IPS-15b (cell line): ENCODE results near the gene COL23A1.

Experiments
- H3K27me3 ChIP-seq: one replicate; pipeline ENCODE4 v1.6.1; 2013; ENCODE audit warnings: low read length; ENCODE audit not compliant: control insufficient read depth, insufficient read depth
- H3K36me3 ChIP-seq: one replicate; pipeline ENCODE4 v1.6.1; 2013; ENCODE audit warnings: low read length; ENCODE audit not compliant: control insufficient read depth, insufficient read depth
- H3K4me1 ChIP-seq: one replicate; pipeline ENCODE4 v1.6.1; 2013; ENCODE audit warnings: mild to moderate bottlenecking, low read length; ENCODE audit not compliant: control insufficient read depth, insufficient read depth
- H3K4me3 ChIP-seq: one replicate; pipeline ENCODE4 v1.5.1; 2013; ENCODE audit warnings: low read depth, low read length
- H3K9ac ChIP-seq: one replicate; pipeline ENCODE4 v1.6.1; 2013; ENCODE audit warnings: low read depth, mild to moderate bottlenecking, low read length
- H3K9me3 ChIP-seq: one replicate; pipeline ENCODE4 v1.6.1; 2013; ENCODE audit warnings: mild to moderate bottlenecking, low read length; ENCODE audit not compliant: control insufficient read depth, insufficient read depth

COL23A1 gene

DNA sequence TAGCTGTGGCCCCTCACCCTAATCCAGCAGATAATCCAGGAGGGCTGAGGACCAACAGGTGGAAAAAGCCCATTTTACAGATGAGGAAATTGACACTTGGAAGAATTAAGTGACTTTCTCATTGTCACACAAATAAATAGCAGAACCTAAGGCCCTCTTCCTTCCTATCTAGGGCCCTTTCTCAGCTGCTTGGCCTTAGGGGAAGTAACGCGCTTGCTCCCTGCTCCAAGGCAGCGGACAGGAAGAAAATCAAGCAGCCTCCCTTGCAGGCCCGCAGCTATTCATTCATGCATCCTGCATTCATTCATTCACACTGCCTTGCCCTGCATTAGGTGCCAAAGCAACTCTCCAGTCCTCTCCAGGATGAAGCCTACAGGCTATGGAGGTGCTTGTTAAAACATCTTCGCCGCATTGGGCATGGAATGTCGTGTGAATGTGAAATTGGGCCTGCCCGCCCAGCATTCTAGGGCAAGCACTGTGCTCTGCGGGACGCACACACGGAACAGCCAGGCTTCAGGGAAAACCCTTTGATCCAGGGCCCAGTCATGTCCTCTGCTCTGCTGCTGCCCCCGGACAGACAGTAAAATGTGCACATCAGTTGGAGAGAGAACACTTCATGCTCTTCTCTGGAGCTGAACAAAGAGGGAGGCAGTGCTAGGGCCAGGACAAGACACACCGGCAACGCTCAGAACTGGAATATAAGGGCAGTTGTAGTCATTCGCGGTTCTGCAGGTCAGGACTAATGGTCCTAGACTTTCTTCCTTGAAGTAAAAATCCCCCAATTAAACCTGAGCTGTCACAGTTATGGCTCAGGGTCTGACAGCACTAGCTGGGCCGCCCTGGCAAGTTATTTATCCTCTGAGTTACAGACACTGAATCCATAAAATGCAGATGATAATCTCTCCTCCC lies 166.0 kb downstream of the COL23A1 start:
- no peaks in the 10 kb centered on the region for H3K36me3 ChIP-seq
- no peak overlapping the region for H3K9ac ChIP-seq
- peaks cover 16% of the 10 kb centered on the region for H3K4me1 ChIP-seq
- H3K4me3 ChIP-seq: no peak overlapping the region
- H3K9me3 ChIP-seq: no peaks in the 10 kb centered on the region
- no peaks in the 10 kb centered on the region for H3K27me3 ChIP-seq

GRCh38 chr5:178423431-178423830 lies 166.8 kb downstream of the COL23A1 start:
- peaks cover 16% of the 10 kb centered on the region for H3K4me1 ChIP-seq
- no peaks in the 10 kb centered on the region for H3K36me3 ChIP-seq
- no peaks in the 10 kb centered on the region for H3K9me3 ChIP-seq
- no peak overlapping the region for H3K4me3 ChIP-seq
- H3K9ac ChIP-seq: no peak overlapping the region
- no peaks in the 10 kb centered on the region for H3K27me3 ChIP-seq

GRCh38 chr5:178422400-178422775 lies 167.8 kb downstream of the COL23A1 start:
- no peak overlapping the region for H3K9ac ChIP-seq
- no peaks in the 10 kb centered on the region for H3K36me3 ChIP-seq
- H3K4me1 ChIP-seq: peaks cover 16% of the 10 kb centered on the region
- H3K27me3 ChIP-seq: no peaks in the 10 kb centered on the region
- H3K9me3 ChIP-seq: no peaks in the 10 kb centered on the region
- H3K4me3 ChIP-seq: no peak overlapping the region

- Histone ChIP-seq H3K36me3 (no peaks in the 10 kb centered on the region), H3K9me3 (no peaks in the 10 kb centered on the region), H3K27me3 (no peaks in the 10 kb centered on the region), H3K4me1 (peaks cover 16% of the 10 kb centered on the region), H3K9ac (no peak overlapping the region), H3K4me3 (no peak overlapping the region)
Measured at GRCh38 chr5:178421699-178422399, 168.3 kb downstream of the COL23A1 start.

DNA sequence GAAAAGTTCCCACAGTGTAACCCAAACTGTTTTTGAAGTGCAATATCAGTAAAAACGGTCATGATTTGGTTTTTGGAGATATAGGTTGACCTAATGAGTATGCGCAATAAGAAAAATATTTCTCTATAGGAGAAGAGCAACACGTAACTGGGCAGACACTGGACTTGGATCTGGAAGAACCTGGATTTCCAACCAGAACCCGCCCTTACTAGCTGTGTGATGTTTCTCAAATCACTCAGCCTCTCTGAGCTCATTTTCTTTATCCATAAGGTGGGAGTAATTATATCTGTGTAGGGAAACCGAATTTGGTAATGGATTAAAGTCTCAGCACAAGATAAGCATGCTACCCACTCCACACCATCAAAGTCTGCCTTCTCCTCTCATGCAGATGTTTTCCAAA lies 169.1 kb downstream of the COL23A1 start:
- H3K27me3 ChIP-seq: no peaks in the 10 kb centered on the region
- H3K9me3 ChIP-seq: no peaks in the 10 kb centered on the region
- H3K36me3 ChIP-seq: no peaks in the 10 kb centered on the region
- no peak overlapping the region for H3K9ac ChIP-seq
- H3K4me1 ChIP-seq: peaks cover 16% of the 10 kb centered on the region
- no peak overlapping the region for H3K4me3 ChIP-seq

DNA sequence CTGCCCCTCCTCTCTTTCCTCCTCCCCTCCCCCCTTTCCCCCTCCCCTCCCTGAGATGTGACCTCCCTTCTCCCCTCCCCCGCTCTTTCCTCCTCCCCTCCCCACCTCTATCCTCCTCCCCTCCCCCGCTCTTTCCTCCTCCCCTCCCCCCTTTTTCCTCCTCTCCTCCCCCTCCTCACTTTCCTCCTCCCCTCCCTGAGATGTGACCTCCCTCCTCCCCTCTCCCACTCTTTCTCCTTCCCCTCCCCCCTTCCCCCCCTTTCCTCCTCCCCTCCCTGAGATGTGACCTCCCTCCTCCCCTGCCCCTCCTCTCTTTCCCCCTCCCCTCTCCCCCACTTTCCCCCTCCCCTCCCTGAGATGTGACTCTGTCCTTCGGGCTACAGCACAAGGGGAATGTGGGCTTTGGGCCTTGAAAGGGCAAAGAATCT lies 169.8 kb downstream of the COL23A1 start:
- Histone ChIP-seq H3K4me1 (peaks cover 16% of the 10 kb centered on the region), H3K9me3 (no peaks in the 10 kb centered on the region), H3K27me3 (no peaks in the 10 kb centered on the region), H3K4me3 (no peak overlapping the region), H3K9ac (no peak overlapping the region), H3K36me3 (no peaks in the 10 kb centered on the region)

GRCh38 chr5:178419651-178420050 lies 170.5 kb downstream of the COL23A1 start:
- Histone ChIP-seq H3K4me1 (peaks cover 16% of the 10 kb centered on the region), H3K9me3 (no peaks in the 10 kb centered on the region), H3K4me3 (no peak overlapping the region), H3K27me3 (no peaks in the 10 kb centered on the region), H3K36me3 (no peaks in the 10 kb centered on the region), H3K9ac (no peak overlapping the region)

DNA sequence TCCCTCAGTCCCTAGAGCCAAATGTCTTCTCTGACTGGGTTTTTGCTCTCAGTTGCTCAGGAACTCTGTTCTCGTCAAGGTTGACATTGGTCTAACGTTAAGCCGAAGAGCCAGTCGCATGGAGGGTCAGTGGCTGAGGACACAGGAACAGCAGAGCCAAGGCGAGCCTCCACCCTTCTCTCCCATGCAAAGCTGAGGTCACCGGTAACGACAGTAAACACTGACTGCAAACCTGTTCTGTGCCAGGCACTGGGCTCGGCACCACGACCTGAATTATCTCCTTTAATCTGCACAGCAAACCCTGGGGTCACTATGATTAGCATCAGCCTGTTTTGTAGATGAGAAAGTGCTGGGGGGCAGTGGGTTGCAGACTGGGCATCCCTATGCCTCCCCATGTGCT lies 171.0 kb downstream of the COL23A1 start:
- no peaks in the 10 kb centered on the region for H3K36me3 ChIP-seq
- no peaks in the 10 kb centered on the region for H3K27me3 ChIP-seq
- H3K9me3 ChIP-seq: no peaks in the 10 kb centered on the region
- H3K4me1 ChIP-seq: peaks cover 16% of the 10 kb centered on the region
- no peak overlapping the region for H3K9ac ChIP-seq
- no peak overlapping the region for H3K4me3 ChIP-seq

DNA sequence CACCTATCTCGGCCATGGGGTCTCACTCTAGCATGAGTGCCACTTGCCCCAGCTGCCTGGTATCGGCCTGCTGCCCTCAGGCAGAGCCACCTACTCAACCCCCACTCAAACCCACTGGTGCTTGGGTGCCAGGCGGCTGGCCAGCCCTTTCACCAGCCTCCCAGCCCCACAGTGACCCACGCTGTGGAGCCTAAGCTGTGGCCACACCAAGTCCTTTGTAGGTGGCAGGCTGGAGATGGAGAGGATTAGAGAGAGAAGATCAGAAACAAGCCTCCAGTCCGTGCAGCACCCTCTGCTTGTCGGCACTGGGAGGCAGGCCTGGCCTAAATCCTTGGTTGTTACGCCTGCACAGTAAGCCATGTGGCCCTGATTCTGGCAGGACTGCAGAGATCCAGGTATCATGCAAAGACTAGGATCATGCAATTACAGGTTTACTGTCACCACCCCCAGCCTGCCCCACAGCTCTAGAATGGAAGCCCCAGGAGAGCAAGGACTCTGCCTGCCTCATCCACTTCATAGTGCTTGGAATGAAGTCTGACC lies 171.7 kb downstream of the COL23A1 start:
- H3K9ac ChIP-seq: no peak overlapping the region
- no peaks in the 10 kb centered on the region for H3K36me3 ChIP-seq
- H3K27me3 ChIP-seq: no peaks in the 10 kb centered on the region
- no peaks in the 10 kb centered on the region for H3K9me3 ChIP-seq
- peaks cover 19% of the 10 kb centered on the region for H3K4me1 ChIP-seq
- H3K4me3 ChIP-seq: no peak overlapping the region

- Histone ChIP-seq H3K9me3 (no peaks in the 10 kb centered on the region), H3K9ac (no peak overlapping the region), H3K4me3 (no peak overlapping the region), H3K4me1 (peaks cover 19% of the 10 kb centered on the region), H3K36me3 (no peaks in the 10 kb centered on the region), H3K27me3 (no peaks in the 10 kb centered on the region)
Measured at GRCh38 chr5:178418031-178418430, 172.2 kb downstream of the COL23A1 start.

DNA sequence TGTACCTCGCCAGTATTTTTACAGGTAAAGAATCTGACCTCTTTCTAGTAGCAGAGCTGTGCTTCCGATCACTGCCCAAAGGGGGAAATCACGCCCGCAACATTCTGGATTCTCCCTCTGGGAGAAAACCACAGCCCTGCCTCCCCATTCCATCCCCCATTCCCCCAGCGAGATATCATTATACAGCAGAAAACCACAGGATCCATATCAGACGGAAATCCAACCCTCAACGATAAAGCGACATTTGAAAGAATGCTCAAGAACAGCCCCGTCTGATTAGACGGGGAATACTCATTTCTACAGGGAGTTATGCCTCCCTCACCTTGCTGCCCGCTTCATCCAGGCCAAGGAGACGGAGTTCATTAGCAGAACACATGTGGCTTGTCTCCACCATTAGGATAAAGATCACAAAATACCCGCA lies 172.8 kb downstream of the COL23A1 start:
- no peaks in the 10 kb centered on the region for H3K27me3 ChIP-seq

DNA sequence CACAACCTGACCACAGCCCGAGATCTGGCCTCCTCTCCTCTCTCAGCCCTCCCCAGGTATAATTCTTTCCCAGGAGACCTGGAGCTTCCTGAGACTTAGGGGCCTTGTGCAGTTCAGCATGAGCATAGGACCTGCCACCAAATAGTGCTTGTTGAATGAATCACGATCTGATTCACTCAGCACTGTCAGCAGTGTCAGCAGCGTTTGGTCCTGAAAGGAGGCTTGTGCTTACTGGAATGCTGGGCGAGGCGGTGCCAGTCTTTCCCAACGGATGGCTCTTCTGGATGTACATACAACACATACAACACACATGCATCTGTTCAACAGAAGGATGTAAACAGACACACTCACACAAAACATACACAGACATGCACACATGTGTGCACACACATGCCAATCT lies 173.3 kb downstream of the COL23A1 start:
- peaks cover 16% of the 10 kb centered on the region for H3K4me1 ChIP-seq
- H3K9me3 ChIP-seq: no peaks in the 10 kb centered on the region
- H3K9ac ChIP-seq: no peak overlapping the region
- H3K27me3 ChIP-seq: no peaks in the 10 kb centered on the region
- H3K4me3 ChIP-seq: no peak overlapping the region
- H3K36me3 ChIP-seq: no peaks in the 10 kb centered on the region

More for the DNA sequence above, 172.8 kb downstream of the COL23A1 start:
- Histone ChIP-seq H3K36me3 (no peaks in the 10 kb centered on the region), H3K4me1 (peaks cover 19% of the 10 kb centered on the region), H3K9me3 (no peaks in the 10 kb centered on the region), H3K9ac (no peak overlapping the region), H3K4me3 (no peak overlapping the region)
